Naive B cell (primary cell): ENCODE data around the gene KDM2B. TPM values are rescaled to one million over a fixed set of nuclear protein-coding genes. Genes with fewer than 3 reads are reported as not detected.

Source experiments
- ATAC-seq, 2 donors: fragments of 150-1000 bp; cut with Tn5 transposase; 2 replicates each; pipeline ENCODE4 v1.10.0; 2021; ENCODE audit warnings: low read depth in 2 of 2, mild to moderate bottlenecking in 2 of 2, moderate library complexity in 2 of 2
- DNase-seq: peaks from one replicate; pipeline ENCODE4 v3.0.0; 2022
- H3K27ac Mint-ChIP-seq, 6 donors: one replicate each; pipeline ENCODE4 v1.8.0; 2020 to 2022; ENCODE audit warnings: mild to moderate bottlenecking in 6 of 6, mixed read lengths in 6 of 6, moderate library complexity in 5 of 6, inconsistent platforms in 2 of 6
- H3K27me3 Mint-ChIP-seq, 3 donors: one replicate each; pipeline ENCODE4 v1.8.0; 2021 to 2022; ENCODE audit warnings: mixed read lengths in 3 of 3, mild to moderate bottlenecking in 1 of 3
- H3K36me3 Mint-ChIP-seq, 2 donors: one replicate each; pipeline ENCODE4 v1.8.0; 2020 to 2022; ENCODE audit warnings: mixed read lengths in 2 of 2, inconsistent platforms in 1 of 2, mild to moderate bottlenecking in 1 of 2
- H3K4me1 Mint-ChIP-seq, 3 donors: one replicate each; pipeline ENCODE4 v1.8.0; 2020 to 2022; ENCODE audit warnings: mixed read lengths in 3 of 3, inconsistent platforms in 1 of 3, mild to moderate bottlenecking in 1 of 3, moderate library complexity in 1 of 3
- H3K4me3 Mint-ChIP-seq, 8 donors: one replicate each; pipeline ENCODE4 v1.8.0; 2020 to 2022; ENCODE audit warnings: mild to moderate bottlenecking in 8 of 8, mixed read lengths in 8 of 8, moderate library complexity in 8 of 8, inconsistent platforms in 2 of 8
- H3K9me3 Mint-ChIP-seq, 7 donors: one replicate each; pipeline ENCODE4 v1.8.0; 2020 to 2022; ENCODE audit warnings: mixed read lengths in 7 of 7, mild to moderate bottlenecking in 5 of 7, inconsistent platforms in 2 of 7, moderate library complexity in 1 of 7
- polyA plus RNA-seq, 6 donors: library from polyadenylated mRNA; unstranded; fragments of 300-500 nt; fragmentation: Illumina TruSeq; gene quantifications; one replicate each; pipeline ENCODE4 v1.2.3, GENCODE V29; 2021; ENCODE audit warnings: low read depth in 6 of 6

KDM2B gene
- polyA plus RNA-seq, 6 donors from 2014 or later = 25.5 to 46.5 (median 31.0) TPM

GRCh38 chr12:121512561-121512960 is 68.3 kb downstream of the KDM2B start:
- DNase-seq = no peak
- Mint-ChIP-seq H3K36me3 (peaks cover 0 to 8% of the 10 kb centered on the region in 2 donors), H3K27ac (peak overlapping the region in 4 of 6 donors; percentile 33 to 98 (median 55)), H3K4me1 (peaks cover 21 to 32% (median 28%) of the 10 kb centered on the region in 3 donors), H3K9me3 (no peaks in the 10 kb centered on the region), H3K27me3 (no peaks in the 10 kb centered on the region), H3K4me3 (no peak overlapping the region)
- ATAC-seq = no peak

GRCh38 chr12:121511916-121512315 is 68.9 kb downstream of the KDM2B start:
- ATAC-seq (no peak), DNase-seq (no peak)
- H3K27ac Mint-ChIP-seq = peak overlapping the region in 3 of 6 donors; percentile 54 to 98 (median 67)
- H3K4me1 Mint-ChIP-seq = peaks cover 23 to 35% (median 28%) of the 10 kb centered on the region in 3 donors
- H3K9me3 Mint-ChIP-seq = no peaks in the 10 kb centered on the region
- no peaks in the 10 kb centered on the region for H3K27me3 Mint-ChIP-seq
- peaks cover 0 to 8% of the 10 kb centered on the region in 2 donors for H3K36me3 Mint-ChIP-seq
- H3K4me3 Mint-ChIP-seq = peak overlapping the region in 1 of 8 donors; percentile 36

GRCh38 chr12:121509339-121509738 is 71.5 kb downstream of the KDM2B start:
- DNase-seq (no peak), ATAC-seq (no peak)
- Mint-ChIP-seq H3K4me1 (peaks cover 17 to 32% (median 19%) of the 10 kb centered on the region in 3 donors), H3K9me3 (no peaks in the 10 kb centered on the region), H3K27me3 (no peaks in the 10 kb centered on the region), H3K27ac (no peak overlapping the region), H3K36me3 (peaks cover 0 to 8% of the 10 kb centered on the region in 2 donors), H3K4me3 (no peak overlapping the region)

GRCh38 chr12:121508533-121508932 is 72.3 kb downstream of the KDM2B start:
- Mint-ChIP-seq H3K4me3 (peak overlapping the region in 1 of 8 donors; percentile 29), H3K9me3 (no peaks in the 10 kb centered on the region), H3K4me1 (peaks cover 11 to 24% (median 14%) of the 10 kb centered on the region in 3 donors), H3K27me3 (no peaks in the 10 kb centered on the region), H3K27ac (peak overlapping the region in 1 of 6 donors; percentile 16), H3K36me3 (peaks cover 0 to 8% of the 10 kb centered on the region in 2 donors)
- DNase-seq (no peak), ATAC-seq (no peak)

GRCh38 chr12:121507984-121508383 is 72.8 kb downstream of the KDM2B start:
- peaks cover 0 to 7% of the 10 kb centered on the region in 2 donors for H3K36me3 Mint-ChIP-seq
- no peak for DNase-seq
- H3K4me1 Mint-ChIP-seq = peaks cover 6 to 18% (median 10%) of the 10 kb centered on the region in 3 donors
- no peak overlapping the region for H3K4me3 Mint-ChIP-seq
- no peaks in the 10 kb centered on the region for H3K27me3 Mint-ChIP-seq
- no peak for ATAC-seq
- no peaks in the 10 kb centered on the region for H3K9me3 Mint-ChIP-seq
- H3K27ac Mint-ChIP-seq = peak overlapping the region in 1 of 6 donors; percentile 8

- Mint-ChIP-seq H3K9me3 (no peaks in the 10 kb centered on the region), H3K36me3 (no peaks in the 10 kb centered on the region), H3K27ac (peak overlapping the region in 4 of 6 donors; percentile 11 to 78 (median 64)), H3K4me3 (peak overlapping the region in 1 of 8 donors; percentile 35), H3K4me1 (peaks cover 0 to 14% (median 6%) of the 10 kb centered on the region in 3 donors), H3K27me3 (no peaks in the 10 kb centered on the region)
- ATAC-seq (no peak), DNase-seq (no peak)
Measured at GRCh38 chr12:121507245-121507644, 73.6 kb downstream of the KDM2B start.

- H3K9me3 Mint-ChIP-seq = no peaks in the 10 kb centered on the region
- ATAC-seq (no peak), DNase-seq (no peak)
- peak overlapping the region in 5 of 6 donors; percentile 16 to 88 (median 80) for H3K27ac Mint-ChIP-seq
- no peak overlapping the region for H3K4me3 Mint-ChIP-seq
- no peaks in the 10 kb centered on the region for H3K27me3 Mint-ChIP-seq
- H3K4me1 Mint-ChIP-seq = peaks cover 0 to 14% (median 6%) of the 10 kb centered on the region in 3 donors
- no peaks in the 10 kb centered on the region for H3K36me3 Mint-ChIP-seq
Measured at GRCh38 chr12:121505513-121505912, 75.3 kb downstream of the KDM2B start.

GRCh38 chr12:121504505-121504904 is 76.3 kb downstream of the KDM2B start:
- no peak for DNase-seq
- no peak overlapping the region for H3K4me3 Mint-ChIP-seq
- peaks cover 6 to 19% (median 11%) of the 10 kb centered on the region in 3 donors for H3K4me1 Mint-ChIP-seq
- H3K27ac Mint-ChIP-seq = peak overlapping the region in 2 of 6 donors; percentile 50 to 96
- no peaks in the 10 kb centered on the region for H3K27me3 Mint-ChIP-seq
- no peak for ATAC-seq
- H3K9me3 Mint-ChIP-seq = no peaks in the 10 kb centered on the region
- H3K36me3 Mint-ChIP-seq = no peaks in the 10 kb centered on the region

- Mint-ChIP-seq H3K4me1 (peaks cover 6 to 17% (median 11%) of the 10 kb centered on the region in 3 donors), H3K9me3 (no peaks in the 10 kb centered on the region), H3K27ac (peak overlapping the region in 4 of 6 donors; percentile 26 to 71 (median 48)), H3K36me3 (no peaks in the 10 kb centered on the region), H3K4me3 (peak overlapping the region in 1 of 8 donors; percentile 41), H3K27me3 (no peaks in the 10 kb centered on the region)
- DNase-seq (no peak), ATAC-seq (no peak)
Measured at GRCh38 chr12:121503395-121503794, 77.4 kb downstream of the KDM2B start.

- no peaks in the 10 kb centered on the region for H3K9me3 Mint-ChIP-seq
- peak overlapping the region in 2 of 6 donors; percentile 21 to 49 for H3K27ac Mint-ChIP-seq
- H3K36me3 Mint-ChIP-seq = no peaks in the 10 kb centered on the region
- no peak overlapping the region for H3K4me3 Mint-ChIP-seq
- DNase-seq (no peak), ATAC-seq (no peak)
- no peaks in the 10 kb centered on the region for H3K27me3 Mint-ChIP-seq
- H3K4me1 Mint-ChIP-seq = peaks cover 6 to 12% (median 9%) of the 10 kb centered on the region in 3 donors
Measured at GRCh38 chr12:121501946-121502345, 78.9 kb downstream of the KDM2B start.

- peak overlapping the region; percentile 47 to 83 (median 58) for H3K27ac Mint-ChIP-seq
- ATAC-seq (peak; percentile 86 to 91), DNase-seq (peak; percentile 64)
- peaks cover 0 to 6% of the 10 kb centered on the region in 2 donors for H3K36me3 Mint-ChIP-seq
- peak overlapping the region in 1 of 8 donors; percentile 62 for H3K4me3 Mint-ChIP-seq
- H3K4me1 Mint-ChIP-seq = peaks cover 6 to 18% (median 13%) of the 10 kb centered on the region in 3 donors
- no peaks in the 10 kb centered on the region for H3K27me3 Mint-ChIP-seq
- no peaks in the 10 kb centered on the region for H3K9me3 Mint-ChIP-seq
Measured at GRCh38 chr12:121499929-121500793, 80.7 kb downstream of the KDM2B start.

- peaks cover 0 to 6% of the 10 kb centered on the region in 2 donors for H3K36me3 Mint-ChIP-seq
- H3K4me1 Mint-ChIP-seq = peaks cover 18 to 36% (median 24%) of the 10 kb centered on the region in 3 donors
- peak overlapping the region in 1 of 6 donors; percentile 49 for H3K27ac Mint-ChIP-seq
- no peak for DNase-seq
- H3K9me3 Mint-ChIP-seq = no peaks in the 10 kb centered on the region
- peak overlapping the region in 1 of 8 donors; percentile 15 for H3K4me3 Mint-ChIP-seq
- ATAC-seq = no peak
- no peaks in the 10 kb centered on the region for H3K27me3 Mint-ChIP-seq
Measured at GRCh38 chr12:121495746-121496145, 85.1 kb downstream of the KDM2B start.

- DNase-seq (peak; percentile 54), ATAC-seq (peak; percentile 48 to 49)
- no peaks in the 10 kb centered on the region for H3K9me3 Mint-ChIP-seq
- peaks cover 0 to 6% of the 10 kb centered on the region in 2 donors for H3K36me3 Mint-ChIP-seq
- H3K27me3 Mint-ChIP-seq = no peaks in the 10 kb centered on the region
- peak overlapping the region in 3 of 6 donors; percentile 34 to 90 (median 70) for H3K27ac Mint-ChIP-seq
- H3K4me3 Mint-ChIP-seq = no peak overlapping the region
- peaks cover 19 to 39% (median 25%) of the 10 kb centered on the region in 3 donors for H3K4me1 Mint-ChIP-seq
Measured at GRCh38 chr12:121494093-121494787, 86.6 kb downstream of the KDM2B start.
